GM21528 (cell line): Measurements from ENCODE around the gene WBP2NL.
A peak's percentile ranks its signal among the peaks of the same experiment; 100 is the strongest.

Experiments
- ATAC-seq: cut with Tn5 transposase; IDR thresholded peaks from one replicate; pipeline ENCODE4 v1.9.1; 2021; ENCODE audit warnings: mild to moderate bottlenecking, moderate library complexity; ENCODE audit not compliant: unreplicated experiment, low FRiP score

WBP2NL gene

DNA sequence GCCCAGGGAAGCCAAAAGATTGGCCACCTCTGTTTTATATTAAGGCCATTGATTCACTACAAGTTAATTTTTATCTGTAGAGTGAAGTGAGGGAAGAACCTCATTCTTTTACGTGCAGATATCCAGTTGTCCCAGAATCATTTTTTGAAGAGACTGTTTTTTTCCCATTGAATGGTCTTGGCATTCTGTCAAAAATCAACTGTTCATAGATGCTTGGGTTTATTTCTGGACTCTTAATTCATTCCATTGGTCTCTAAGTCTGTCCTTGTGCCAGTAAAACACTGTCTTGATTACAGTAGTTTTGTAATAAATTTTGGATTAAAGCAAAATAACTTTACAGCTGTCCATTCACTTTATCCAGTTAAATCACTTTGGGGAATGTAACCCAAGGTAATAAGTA, 26.8 kb downstream of the WBP2NL start:
- ATAC-seq, result no peak

DNA sequence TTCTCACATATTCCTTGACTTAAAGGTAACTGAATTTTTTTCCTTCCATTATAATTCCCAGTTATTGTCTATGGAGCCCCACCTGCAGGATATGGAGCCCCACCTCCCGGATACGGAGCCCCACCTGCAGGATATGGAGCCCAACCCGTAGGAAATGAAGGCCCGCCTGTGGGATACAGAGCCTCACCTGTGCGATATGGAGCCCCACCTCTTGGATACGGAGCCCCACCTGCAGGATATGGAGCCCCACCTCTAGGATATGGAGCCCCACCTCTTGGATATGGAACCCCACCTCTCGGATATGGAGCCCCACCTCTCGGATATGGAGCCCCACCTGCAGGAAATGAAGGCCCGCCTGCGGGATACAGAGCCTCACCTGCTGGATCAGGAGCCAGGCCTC, 28.1 kb downstream of the WBP2NL start:
- no peak for ATAC-seq

GRCh38 chr22:42033263-42034181, 34.9 kb downstream of the WBP2NL start:
- ATAC-seq, result no peak

GRCh38 chr22:42035256-42035655, 36.7 kb downstream of the WBP2NL start:
- no peak for ATAC-seq

GRCh38 chr22:42039271-42039670, 40.7 kb downstream of the WBP2NL start:
- no peak for ATAC-seq

DNA sequence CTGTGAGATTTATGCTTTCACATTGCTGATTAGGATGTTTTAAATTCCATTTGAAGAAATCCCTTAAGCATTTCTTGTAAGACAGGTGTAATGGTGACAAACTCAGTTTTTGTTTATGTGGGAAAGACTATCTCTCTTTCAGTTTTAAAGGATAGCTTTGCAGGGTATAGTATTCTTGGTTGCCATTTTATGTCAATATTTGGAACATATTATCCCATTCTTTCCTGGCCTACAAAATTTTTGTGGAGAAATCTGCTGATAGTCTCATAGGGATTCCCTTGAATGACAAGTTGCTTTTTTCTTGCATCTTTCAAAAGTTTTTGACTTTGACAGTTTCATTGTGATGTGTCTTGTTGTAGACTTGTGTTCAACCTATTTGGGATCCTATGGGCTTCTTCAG, 43.2 kb downstream of the WBP2NL start:
- ATAC-seq, result no peak

DNA sequence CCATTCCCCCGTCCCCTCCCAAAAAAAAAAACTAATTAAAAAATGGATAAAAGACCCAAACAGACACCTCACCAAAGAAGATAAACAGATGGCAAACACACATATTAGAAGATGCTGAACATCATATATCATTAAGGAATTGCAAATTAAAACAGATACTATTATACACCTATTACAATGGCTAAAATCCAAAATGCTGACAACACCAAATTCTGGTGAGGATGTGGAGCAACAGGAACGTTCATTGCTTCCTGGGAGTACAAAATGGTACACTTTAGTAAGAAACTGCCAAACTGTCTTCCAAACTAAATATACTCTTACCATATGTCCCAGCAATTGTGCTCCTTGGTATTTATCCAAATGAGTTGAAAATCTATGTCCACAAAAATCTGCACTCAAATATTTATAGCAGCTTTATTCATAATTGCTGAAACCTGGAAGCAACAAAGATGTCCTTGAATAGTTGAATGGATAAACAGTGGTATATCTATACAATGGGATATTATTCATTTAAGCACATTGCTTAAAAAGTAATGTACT, 52.1 kb downstream of the WBP2NL start:
- ATAC-seq, result no peak

DNA sequence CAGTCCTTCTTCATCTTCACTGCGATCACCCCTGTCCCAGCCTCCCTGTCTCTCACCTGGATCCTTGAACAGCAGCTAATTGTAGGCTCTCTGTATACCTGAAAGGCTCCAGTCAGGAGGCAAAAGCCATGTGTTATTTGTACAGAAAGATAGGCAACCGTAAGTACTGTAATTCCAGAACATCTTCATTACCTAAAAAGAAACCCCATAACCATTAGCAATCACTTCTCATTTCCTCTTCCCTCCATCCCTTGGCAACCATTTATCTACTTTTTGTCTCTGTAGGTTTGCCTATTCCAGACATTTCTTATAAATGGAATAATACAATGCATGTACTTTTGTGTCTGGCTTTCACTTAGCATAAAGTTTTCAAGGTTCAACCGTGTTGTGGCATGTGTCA, 54.2 kb downstream of the WBP2NL start:
- no peak for ATAC-seq

GRCh38 chr22:42056757-42057511, 58.3 kb downstream of the WBP2NL start:
- no peak for ATAC-seq

GRCh38 chr22:42060489-42060888, 61.9 kb downstream of the WBP2NL start:
- no peak for ATAC-seq

DNA sequence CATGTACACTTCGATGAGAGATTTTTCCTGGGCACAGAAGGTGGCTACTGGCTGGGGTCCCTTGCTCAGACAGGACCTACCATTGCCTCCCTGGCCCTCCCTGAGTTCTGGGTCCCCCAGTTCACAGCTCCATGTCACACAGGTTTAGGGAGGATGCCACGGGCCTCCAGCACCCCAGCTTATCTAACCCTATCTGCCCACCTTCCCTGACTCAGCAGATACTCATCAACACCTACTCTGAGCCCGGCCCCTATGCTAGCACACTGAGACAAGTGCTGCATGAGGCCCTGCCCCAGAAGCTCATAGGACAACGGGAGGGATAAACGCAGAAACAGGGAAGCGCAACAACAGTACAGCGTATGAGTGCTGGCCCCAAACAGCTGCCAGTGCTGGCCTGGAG, 62.5 kb downstream of the WBP2NL start:
- no peak for ATAC-seq

GRCh38 chr22:42062506-42063170, 64.0 kb downstream of the WBP2NL start:
- no peak for ATAC-seq

- no peak for ATAC-seq
Observed at GRCh38 chr22:42064629-42065028, 66.0 kb downstream of the WBP2NL start.

DNA sequence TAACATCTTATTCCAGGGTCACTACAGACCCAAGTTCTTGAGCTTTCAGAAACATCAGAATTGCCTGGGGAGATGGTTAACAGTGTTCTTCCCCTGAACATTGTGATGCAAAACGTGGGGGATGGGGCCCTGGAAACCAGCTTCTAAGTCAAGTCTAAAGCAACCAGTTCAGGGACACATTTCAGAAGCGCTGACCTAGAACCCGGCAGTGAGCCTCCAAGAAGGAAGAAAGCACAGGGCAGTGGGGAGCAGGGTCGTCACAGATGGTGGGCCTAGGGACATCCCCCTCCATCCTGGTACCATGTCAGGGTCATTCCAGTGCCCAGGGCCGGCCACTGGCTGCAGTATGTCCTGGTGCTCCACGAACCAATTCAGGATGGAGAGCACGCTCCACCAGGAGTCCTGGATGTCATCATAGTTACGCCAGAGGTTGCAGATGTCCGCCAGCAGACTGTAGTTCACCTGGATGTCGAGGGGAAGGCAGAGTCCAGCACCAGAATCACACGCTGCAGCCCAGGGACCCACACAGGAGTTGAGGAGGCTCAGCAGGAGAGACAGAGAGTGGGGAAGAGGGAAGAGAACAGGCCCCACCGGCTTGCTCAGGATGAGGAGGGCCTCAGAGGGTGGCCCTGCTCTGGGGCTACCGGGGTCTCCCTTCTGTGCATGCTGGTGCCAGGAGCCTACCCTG, 67.0 kb downstream of the WBP2NL start:
- no peak for ATAC-seq

- ATAC-seq, result no peak
Observed at GRCh38 chr22:42066126-42066761, 67.7 kb downstream of the WBP2NL start.

GRCh38 chr22:42066937-42067336, 68.3 kb downstream of the WBP2NL start:
- ATAC-seq, result no peak

DNA sequence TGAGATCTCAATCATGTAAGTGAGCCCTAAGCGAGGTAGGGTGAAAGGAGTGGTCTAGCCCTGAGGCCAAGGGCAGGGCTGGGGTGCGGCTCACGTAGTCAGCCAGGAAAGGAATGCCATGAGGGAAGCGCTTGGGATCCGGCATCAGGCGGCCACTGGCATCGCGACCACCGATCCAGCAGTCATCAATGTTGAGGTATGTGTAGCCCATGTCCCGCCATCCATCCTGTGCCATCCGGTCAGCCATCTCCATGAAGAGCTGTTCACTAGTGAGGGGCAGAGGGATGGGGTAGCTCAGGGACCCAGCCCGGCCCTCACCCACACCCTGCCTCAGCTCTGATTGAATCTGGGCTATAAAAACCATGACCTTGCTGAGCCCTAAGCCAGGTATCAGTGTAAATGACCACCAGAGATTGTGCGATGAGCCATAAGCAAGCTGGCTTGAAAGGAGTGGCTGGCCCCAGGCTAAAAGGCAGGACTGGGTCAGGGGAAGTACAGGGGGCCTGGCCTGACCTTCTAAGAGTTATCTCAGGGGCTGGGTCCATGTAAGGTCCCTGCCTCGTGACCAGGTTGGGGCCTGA, 69.2 kb downstream of the WBP2NL start:
- ATAC-seq, result no peak

DNA sequence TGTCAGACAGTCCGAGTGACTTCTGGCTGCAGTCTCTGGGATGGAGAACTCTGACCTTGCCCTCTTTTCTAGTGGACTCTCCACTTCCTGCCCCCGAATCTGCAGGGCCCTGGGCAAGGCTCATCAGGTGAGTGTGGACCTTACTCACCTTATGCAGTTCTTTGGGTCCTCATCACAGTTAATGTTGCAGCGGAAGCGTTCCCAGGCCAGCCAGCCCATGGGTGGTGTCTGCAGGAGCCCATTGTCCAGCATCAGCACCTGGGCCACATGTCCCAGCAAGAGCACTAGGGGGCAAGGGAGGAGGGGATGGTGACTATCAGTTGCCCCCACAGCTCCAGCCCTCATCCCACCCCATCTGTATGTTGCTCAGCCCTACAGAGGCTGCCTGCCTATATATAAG, 69.7 kb downstream of the WBP2NL start:
- no peak for ATAC-seq

- ATAC-seq, result peak; percentile 31
Observed at GRCh38 chr22:42069801-42070516, 71.4 kb downstream of the WBP2NL start.
